ENCODE data around the gene SOCS4. TPM values are rescaled to one million over a fixed set of nuclear protein-coding genes. Genes with fewer than 3 reads are reported as not detected.

The SOCS4 gene
- total RNA-seq, 4 donors from 2014 or later = 29.7 to 43.2 (median 36.3) TPM

DNA sequence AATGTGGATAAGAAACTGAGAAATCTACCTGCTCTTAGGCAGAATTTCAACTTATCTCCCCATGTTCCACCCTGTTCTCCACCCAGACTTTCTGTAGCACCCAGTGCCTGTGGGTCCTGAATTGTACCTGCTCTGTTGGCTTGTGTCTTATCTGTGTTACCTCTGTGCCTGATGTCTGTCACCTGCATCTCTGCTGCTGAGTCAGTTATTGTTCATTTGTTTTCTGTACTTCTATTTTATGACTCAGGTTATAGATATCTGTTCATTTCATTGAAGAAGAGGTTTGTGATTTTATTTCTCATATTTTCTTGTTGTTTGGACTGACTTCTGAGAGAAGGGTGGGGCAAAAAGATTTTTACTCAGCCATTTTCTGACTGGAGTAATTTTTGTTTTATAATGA is 11.7 kb downstream of the SOCS4 start:
- Histone ChIP-seq H3K4me3 (no peak overlapping the region), H3K36me3 (peaks cover 7 to 53% (median 34%) of the 10 kb centered on the region in 4 donors), H3K4me1 (peaks cover 0 to 4% (median 3%) of the 10 kb centered on the region in 4 donors), H3K27me3 (no peaks in the 10 kb centered on the region), H3K9me3 (no peaks in the 10 kb centered on the region), H3K27ac (replicated peaks in 1 of 4) (no peak overlapping the region)
- intact Hi-C loops (cut with DNase I) = no loop called here
- TF ChIP-seq EP300 (IDR thresholded peaks at IDR 0.05) (no peak), POLR2A (IDR thresholded peaks at IDR 0.05; ENCODE audit: low read depth) (no peak), POLR2AphosphoS5 (IDR thresholded peaks at IDR 0.05) (no peak)
- TF ChIP-seq, protein P1, sequence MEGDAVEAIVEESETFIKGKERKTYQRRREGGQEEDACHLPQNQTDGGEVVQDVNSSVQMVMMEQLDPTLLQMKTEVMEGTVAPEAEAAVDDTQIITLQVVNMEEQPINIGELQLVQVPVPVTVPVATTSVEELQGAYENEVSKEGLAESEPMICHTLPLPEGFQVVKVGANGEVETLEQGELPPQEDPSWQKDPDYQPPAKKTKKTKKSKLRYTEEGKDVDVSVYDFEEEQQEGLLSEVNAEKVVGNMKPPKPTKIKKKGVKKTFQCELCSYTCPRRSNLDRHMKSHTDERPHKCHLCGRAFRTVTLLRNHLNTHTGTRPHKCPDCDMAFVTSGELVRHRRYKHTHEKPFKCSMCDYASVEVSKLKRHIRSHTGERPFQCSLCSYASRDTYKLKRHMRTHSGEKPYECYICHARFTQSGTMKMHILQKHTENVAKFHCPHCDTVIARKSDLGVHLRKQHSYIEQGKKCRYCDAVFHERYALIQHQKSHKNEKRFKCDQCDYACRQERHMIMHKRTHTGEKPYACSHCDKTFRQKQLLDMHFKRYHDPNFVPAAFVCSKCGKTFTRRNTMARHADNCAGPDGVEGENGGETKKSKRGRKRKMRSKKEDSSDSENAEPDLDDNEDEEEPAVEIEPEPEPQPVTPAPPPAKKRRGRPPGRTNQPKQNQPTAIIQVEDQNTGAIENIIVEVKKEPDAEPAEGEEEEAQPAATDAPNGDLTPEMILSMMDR (IDR thresholded peaks at IDR 0.05) = no peak
- no peak for DNase-seq (ENCODE audit: extremely low spot score)

- Histone ChIP-seq H3K36me3 (peaks cover 6 to 26% (median 18%) of the 10 kb centered on the region in 4 donors), H3K4me1 (no peaks in the 10 kb centered on the region), H3K27me3 (no peaks in the 10 kb centered on the region), H3K27ac (replicated peaks in 1 of 4) (no peak overlapping the region), H3K4me3 (no peak overlapping the region), H3K9me3 (no peaks in the 10 kb centered on the region)
- TF ChIP-seq POLR2A (IDR thresholded peaks at IDR 0.05; ENCODE audit: low read depth) (no peak), POLR2AphosphoS5 (IDR thresholded peaks at IDR 0.05) (no peak), EP300 (IDR thresholded peaks at IDR 0.05) (no peak)
- TF ChIP-seq, protein P1 (IDR thresholded peaks at IDR 0.05) = no peak
- WGBS = 92% methylated on average over 5 of the region's 5 CpGs
- DNase-seq (ENCODE audit: extremely low spot score) = no peak
- intact Hi-C loops (cut with DNase I) = no loop called here
These were observed 16.5 kb downstream of the SOCS4 start for GRCh38 chr14:55043528-55043927.

DNA sequence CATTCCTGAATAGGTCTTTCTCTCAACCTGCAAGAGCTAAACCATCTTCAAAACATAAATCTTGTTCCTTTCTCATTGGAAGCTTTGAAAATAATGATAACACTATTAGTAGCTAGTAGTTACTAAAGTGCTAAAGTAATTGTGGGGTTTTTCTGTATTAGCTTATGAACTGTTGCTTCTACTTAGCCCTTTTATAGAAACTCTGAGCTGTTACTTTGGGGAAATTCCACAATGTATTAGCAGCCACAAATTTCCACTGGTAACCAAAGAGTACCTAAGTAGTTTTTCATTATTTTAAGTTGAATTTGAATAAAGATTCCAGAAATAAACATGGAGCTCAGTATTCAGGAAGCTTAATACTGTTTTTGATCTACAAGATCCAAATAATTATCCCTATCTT is 18.1 kb downstream of the SOCS4 start:
- Histone ChIP-seq H3K27ac (replicated peaks in 1 of 4) (no peak overlapping the region), H3K4me3 (no peak overlapping the region), H3K36me3 (peaks cover 6 to 26% (median 14%) of the 10 kb centered on the region in 4 donors), H3K9me3 (no peaks in the 10 kb centered on the region), H3K4me1 (no peaks in the 10 kb centered on the region), H3K27me3 (no peaks in the 10 kb centered on the region)
- intact Hi-C loops (cut with DNase I) = no loop called here
- DNase-seq (ENCODE audit: extremely low spot score) = no peak
- TF ChIP-seq POLR2A (IDR thresholded peaks at IDR 0.05; ENCODE audit: low read depth) (no peak), EP300 (IDR thresholded peaks at IDR 0.05) (no peak), POLR2AphosphoS5 (IDR thresholded peaks at IDR 0.05) (no peak)
- TF ChIP-seq, protein P1 (IDR thresholded peaks at IDR 0.05) = no peak

DNA sequence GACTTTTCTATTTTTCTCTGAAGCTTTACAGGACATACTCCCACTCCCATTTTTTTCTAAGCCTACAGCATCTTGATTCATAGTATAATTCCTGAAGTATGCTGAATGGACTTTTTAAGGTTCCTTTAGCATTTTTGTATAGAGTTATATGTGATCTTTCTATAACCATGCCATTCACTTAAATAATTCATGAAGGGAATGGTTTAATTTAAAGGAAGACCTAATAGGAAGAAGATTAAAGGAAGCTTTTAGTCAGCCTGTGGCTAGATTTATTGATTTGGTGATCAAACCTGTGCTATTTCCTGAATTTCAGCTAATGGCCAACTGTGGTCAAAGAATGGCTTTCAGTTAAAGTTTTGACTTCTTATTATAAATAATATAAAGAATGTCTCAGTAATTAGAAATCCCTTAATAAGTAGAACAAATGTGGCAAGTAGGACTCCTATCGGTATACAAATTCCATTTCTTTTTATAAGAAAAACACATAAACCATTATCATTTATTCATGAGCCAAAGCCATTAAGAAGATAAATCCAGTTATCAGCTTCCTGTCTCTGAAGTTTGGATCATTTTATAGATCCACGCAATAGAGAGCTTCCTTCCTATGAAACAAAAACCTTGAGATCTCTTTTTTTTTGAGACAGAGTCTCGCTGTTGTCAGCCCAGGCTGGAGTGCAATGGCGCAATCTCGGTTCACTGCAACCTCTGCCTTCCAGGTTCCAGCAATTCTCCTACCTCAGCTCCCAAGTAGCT is 20.4 kb downstream of the SOCS4 start:
- TF ChIP-seq POLR2AphosphoS5 (IDR thresholded peaks at IDR 0.05) (no peak), EP300 (IDR thresholded peaks at IDR 0.05) (no peak), POLR2A (IDR thresholded peaks at IDR 0.05; ENCODE audit: low read depth) (no peak)
- TF ChIP-seq, protein P1 (IDR thresholded peaks at IDR 0.05) = no peak
- WGBS = 99% methylated on average over 5 of the region's 5 CpGs
- H3K4me3 ChIP-seq = no peak overlapping the region
- H3K4me1 ChIP-seq = peaks cover 8 to 11% (median 9%) of the 10 kb centered on the region in 4 donors
- H3K27ac ChIP-seq (replicated peaks in 1 of 4) = no peak overlapping the region
- DNase-seq (ENCODE audit: extremely low spot score) = no peak
- H3K9me3 ChIP-seq = no peaks in the 10 kb centered on the region
- no peaks in the 10 kb centered on the region for H3K27me3 ChIP-seq
- intact Hi-C loops (cut with DNase I) = no loop called here
- peaks cover 6 to 25% (median 14%) of the 10 kb centered on the region in 4 donors for H3K36me3 ChIP-seq
